Spinal cord (tissue), 10 donors: ENCODE measurements around the gene ARRB2. TPM values are rescaled to one million over a fixed set of nuclear protein-coding genes. Genes with fewer than 3 reads are reported as not detected.
"Not testable (repeated sequence)": the region's sequence is repeated elsewhere in the genome, so short reads cannot be mapped to it uniquely, and the experiment has no call there.

Source experiments
- DNase-seq, 6 donors: peaks; one replicate each; pipeline versions ENCODE4 v3.0.0 to v3.0.0-alpha.2; 2013 to 2015; ENCODE audit warnings: low spot score in 6 of 6, low read depth in 4 of 6
- H3K27ac ChIP-seq: one replicate; pipeline ENCODE4 v1.5.1; 2013; ENCODE audit warnings: low read depth, low read length, control low read depth
- H3K27me3 ChIP-seq: one replicate; pipeline ENCODE4 v1.6.1; 2013; ENCODE audit warnings: low read length; ENCODE audit not compliant: control insufficient read depth, insufficient read depth
- H3K36me3 ChIP-seq: one replicate; pipeline ENCODE4 v1.6.1; 2013; ENCODE audit warnings: low read length; ENCODE audit not compliant: control insufficient read depth, insufficient read depth
- H3K4me1 ChIP-seq: one replicate; pipeline ENCODE4 v1.6.1; 2013; ENCODE audit warnings: low read length; ENCODE audit not compliant: control insufficient read depth, insufficient read depth
- H3K4me3 ChIP-seq: one replicate; pipeline ENCODE4 v1.5.1; 2013; ENCODE audit warnings: low read depth, low read length, control low read depth
- H3K9me3 ChIP-seq: one replicate; pipeline ENCODE4 v1.6.1; 2013; ENCODE audit warnings: low read length; ENCODE audit not compliant: control insufficient read depth, insufficient read depth
- WGBS: methylation state at CpG from one replicate; pipeline ENCODE4 v1.1.5; 2013; ENCODE audit warnings: missing lambda C conversion rate; ENCODE audit not compliant: insufficient coverage; 5-methylcytosine and 5-hydroxymethylcytosine counted together
- polyA plus RNA-seq, 2 donors: library from polyadenylated mRNA; unstranded; fragments of 120-200 nt; gene quantifications; one replicate each; pipeline ENCODE4 v1.2.1, GENCODE V29; 2013; ENCODE audit not compliant: insufficient read length in 2 of 2
- total RNA-seq, 2 donors: library from RNA; depleted of rRNA in 1 of 2; stranded (reverse); fragments of 120-200 nt in 1 of 2; fragments of >200 nt in 1 of 2; gene quantifications; one replicate each; pipeline versions ENCODE4 v1.2.3 to v1.2.4, GENCODE V29; 2013 to 2014
- donor health status: healthy.

Gene ARRB2
- total and polyA plus RNA-seq, 4 donors = 21.2 to 105 (median 66.5) TPM

DNA sequence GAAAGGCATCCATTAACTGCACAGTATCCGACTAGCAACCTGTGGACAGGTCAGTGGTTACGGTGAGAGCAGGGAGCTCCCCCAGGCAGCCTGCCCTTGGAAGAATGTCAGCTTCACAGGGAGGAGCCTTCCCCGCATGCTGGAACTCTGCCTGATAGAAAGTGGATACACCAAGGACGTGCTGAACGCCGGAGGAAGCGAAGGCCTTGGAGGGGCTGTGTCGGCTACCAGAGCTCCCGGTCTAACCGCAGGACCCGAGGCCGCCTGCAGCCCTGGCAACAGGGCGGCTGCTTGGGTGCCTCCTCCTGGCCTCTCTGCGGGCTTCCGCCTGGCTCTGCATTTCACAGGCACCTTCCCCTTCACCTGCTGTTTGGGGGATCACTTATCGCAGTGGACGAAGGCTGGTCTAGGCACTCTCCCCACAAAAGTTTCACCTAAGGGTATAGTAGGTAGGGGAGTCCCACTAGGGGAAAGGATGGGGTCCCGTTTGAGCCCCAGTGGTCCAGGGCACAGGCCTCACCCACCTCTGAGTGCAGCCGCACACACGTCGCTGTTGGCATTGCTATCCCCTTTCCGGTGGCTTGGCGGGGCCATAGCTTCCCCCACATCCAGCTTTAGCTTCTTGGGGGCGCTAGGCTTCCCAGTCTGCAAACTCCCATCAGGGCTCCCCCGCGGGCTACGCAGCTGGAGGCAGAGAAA lies 36.3 kb upstream of the ARRB2 start:
- Histone ChIP-seq H3K27ac (no peak overlapping the region), H3K4me1 (no peaks in the 10 kb centered on the region), H3K9me3 (no peaks in the 10 kb centered on the region), H3K36me3 (peaks cover 74% of the 10 kb centered on the region), H3K4me3 (no peak overlapping the region), H3K27me3 (no peaks in the 10 kb centered on the region)
- WGBS = 93% methylated on average over 25 of the region's 27 CpGs
- no peak for DNase-seq

- Histone ChIP-seq H3K27ac (no peak overlapping the region), H3K9me3 (no peaks in the 10 kb centered on the region), H3K4me1 (no peaks in the 10 kb centered on the region), H3K4me3 (no peak overlapping the region), H3K27me3 (no peaks in the 10 kb centered on the region), H3K36me3 (peaks cover 75% of the 10 kb centered on the region)
- DNase-seq = no peak
- 98% methylated on average over 5 of the region's 8 CpGs for WGBS
Measured at GRCh38 chr17:4674685-4674998, 35.8 kb upstream of the ARRB2 start.

- no peak overlapping the region for H3K4me3 ChIP-seq
- no peak overlapping the region for H3K27ac ChIP-seq
- H3K4me1 ChIP-seq = no peaks in the 10 kb centered on the region
- no peaks in the 10 kb centered on the region for H3K9me3 ChIP-seq
- peaks cover 83% of the 10 kb centered on the region for H3K36me3 ChIP-seq
- H3K27me3 ChIP-seq = no peaks in the 10 kb centered on the region
- no peak for DNase-seq
- WGBS = 98% methylated on average over 10 of the region's 10 CpGs
Measured at GRCh38 chr17:4675791-4676190, 34.6 kb upstream of the ARRB2 start.

DNA sequence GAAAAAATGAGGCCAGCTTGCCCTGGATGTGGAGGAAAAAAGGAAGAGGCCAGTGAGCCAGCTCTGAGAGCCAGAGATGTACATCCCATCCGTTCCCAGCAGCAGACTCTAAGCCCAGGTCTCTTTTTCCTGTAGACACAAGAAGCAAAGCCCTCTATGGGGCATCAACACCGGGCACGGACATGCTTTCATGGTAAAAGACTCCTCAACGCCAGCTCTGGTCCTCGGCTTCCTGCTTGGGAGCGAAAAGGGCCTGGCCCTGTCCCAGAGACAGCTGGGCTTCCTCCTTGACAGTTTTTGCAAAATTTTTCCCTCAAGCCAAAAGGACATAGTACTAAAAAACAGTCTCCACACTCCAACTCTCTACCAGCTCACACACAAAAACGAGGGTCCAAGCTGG lies 33.6 kb upstream of the ARRB2 start:
- over 99% methylated on average over 7 of the region's 7 CpGs for WGBS
- Histone ChIP-seq H3K27me3 (no peaks in the 10 kb centered on the region), H3K4me3 (no peak overlapping the region), H3K4me1 (no peaks in the 10 kb centered on the region), H3K27ac (no peak overlapping the region), H3K9me3 (no peaks in the 10 kb centered on the region), H3K36me3 (peaks cover 84% of the 10 kb centered on the region)
- DNase-seq = no peak

DNA sequence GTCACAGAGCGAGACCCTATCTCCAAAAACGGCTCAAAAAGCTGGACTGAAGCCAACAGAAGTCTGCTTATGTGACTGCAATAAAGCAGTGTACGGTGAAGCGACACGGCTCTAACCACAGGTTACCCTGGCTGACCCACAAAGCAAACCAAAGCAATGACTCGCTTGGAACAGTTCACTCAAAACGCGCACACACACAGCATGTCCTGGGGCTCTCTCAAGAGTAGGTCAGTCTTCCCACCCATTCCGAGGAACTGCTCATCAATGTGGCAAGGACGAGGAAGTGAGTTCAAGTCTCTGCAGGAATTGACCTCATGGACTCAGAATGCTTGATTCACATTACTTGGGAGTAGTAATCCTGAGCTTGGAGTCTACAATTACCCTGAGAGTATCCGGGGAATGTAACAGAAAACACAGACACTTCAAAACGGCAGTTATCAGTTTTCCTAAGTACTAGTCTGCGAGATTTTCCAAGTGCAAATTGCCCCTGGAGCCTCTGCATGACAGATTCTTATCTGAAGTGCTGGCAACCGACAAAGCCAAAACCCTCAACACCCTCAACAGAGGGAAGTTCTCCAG lies 31.9 kb upstream of the ARRB2 start:
- 83% methylated on average over 12 of the region's 14 CpGs for WGBS
- DNase-seq = no peak
- Histone ChIP-seq H3K36me3 (peaks cover 83% of the 10 kb centered on the region), H3K9me3 (no peaks in the 10 kb centered on the region), H3K4me1 (no peaks in the 10 kb centered on the region), H3K27ac (no peak overlapping the region), H3K27me3 (no peaks in the 10 kb centered on the region), H3K4me3 (no peak overlapping the region)

DNA sequence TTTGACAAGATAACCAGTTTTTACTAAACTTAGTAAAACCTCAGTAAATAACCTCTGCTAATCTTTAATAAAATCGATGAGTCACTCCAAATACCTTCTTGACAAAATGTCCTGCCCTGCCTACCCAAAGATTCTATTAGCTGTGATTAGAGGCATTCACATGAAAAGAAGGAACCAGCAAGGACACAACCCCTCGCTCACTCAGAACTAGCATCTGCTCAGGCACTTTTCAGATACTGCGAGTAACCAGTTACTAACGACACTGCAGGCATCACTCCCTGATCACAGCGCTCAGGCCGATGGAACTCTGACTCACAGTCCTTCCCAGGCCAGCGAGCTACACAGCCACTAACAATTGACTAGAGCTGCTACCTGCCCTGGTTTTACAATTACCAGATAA lies 30.8 kb upstream of the ARRB2 start:
- DNase-seq = no peak
- WGBS = 92% methylated on average over 7 of the region's 7 CpGs
- H3K4me3 ChIP-seq = no peak overlapping the region
- no peak overlapping the region for H3K27ac ChIP-seq
- H3K9me3 ChIP-seq = no peaks in the 10 kb centered on the region
- peaks cover 75% of the 10 kb centered on the region for H3K36me3 ChIP-seq
- H3K4me1 ChIP-seq = no peaks in the 10 kb centered on the region
- H3K27me3 ChIP-seq = no peaks in the 10 kb centered on the region

DNA sequence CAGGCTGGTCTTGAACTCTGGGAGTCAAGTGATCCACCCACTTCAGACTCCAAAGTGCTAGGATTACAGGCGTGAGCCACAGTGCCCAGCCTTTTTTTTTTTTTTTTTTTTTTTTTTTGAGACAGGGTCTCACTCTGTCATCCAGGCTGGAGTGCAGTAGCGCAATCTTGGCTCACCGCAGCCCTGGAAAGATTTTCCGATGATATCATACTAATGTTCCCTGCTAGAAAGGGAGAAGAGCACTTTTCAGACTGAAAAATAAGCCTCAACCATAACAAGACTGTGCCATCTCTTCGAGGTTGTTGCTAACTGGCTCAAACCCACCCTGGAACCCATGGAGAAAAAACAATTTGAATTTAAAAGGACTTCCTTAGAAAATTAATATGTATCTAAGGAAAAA lies 26.7 kb upstream of the ARRB2 start:
- H3K9me3 ChIP-seq, H3K27me3 ChIP-seq, H3K27ac ChIP-seq, H3K4me3 ChIP-seq, DNase-seq, H3K4me1 ChIP-seq: not testable (repeated sequence)
- 100% methylated on average over 3 of the region's 5 CpGs for WGBS
- peaks cover 62% of the 10 kb centered on the region for H3K36me3 ChIP-seq

- not testable (repeated sequence) for DNase-seq, H3K4me3 ChIP-seq, H3K9me3 ChIP-seq, H3K4me1 ChIP-seq, H3K27ac ChIP-seq, H3K27me3 ChIP-seq
- peaks cover 39% of the 10 kb centered on the region for H3K36me3 ChIP-seq
- 93% methylated on average over 3 of the region's 12 CpGs for WGBS
Measured at GRCh38 chr17:4689872-4690271, 20.6 kb upstream of the ARRB2 start.

DNA sequence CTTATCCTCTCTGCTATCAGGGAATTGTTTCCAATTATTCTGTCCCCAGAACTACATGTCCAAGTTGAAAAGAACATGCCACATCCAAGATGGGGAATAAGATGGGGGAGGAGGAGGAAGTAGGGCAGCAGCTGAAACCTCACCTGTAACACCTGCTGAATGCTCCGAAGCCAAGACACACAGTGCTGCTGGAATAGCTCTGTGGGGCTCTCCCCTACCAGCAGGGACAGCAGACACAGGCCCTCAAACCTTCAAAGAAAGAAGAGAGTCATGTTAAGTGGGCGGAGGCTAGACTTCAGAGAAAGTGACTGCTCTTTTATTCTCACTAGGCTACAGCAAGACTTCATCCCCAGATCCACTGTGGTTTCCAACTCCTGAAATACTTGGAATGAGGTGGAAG lies 19.7 kb upstream of the ARRB2 start:
- WGBS = 100% methylated on average over 1 of the region's 2 CpGs
- Histone ChIP-seq H3K9me3 (no peaks in the 10 kb centered on the region), H3K27ac (no peak overlapping the region), H3K36me3 (peaks cover 33% of the 10 kb centered on the region), H3K4me1 (no peaks in the 10 kb centered on the region), H3K27me3 (no peaks in the 10 kb centered on the region), H3K4me3 (no peak overlapping the region)
- no peak for DNase-seq

- Histone ChIP-seq H3K4me3 (no peak overlapping the region), H3K27me3 (no peaks in the 10 kb centered on the region), H3K27ac (no peak overlapping the region), H3K9me3 (no peaks in the 10 kb centered on the region), H3K36me3 (peaks cover 24% of the 10 kb centered on the region), H3K4me1 (no peaks in the 10 kb centered on the region)
- WGBS = 25% methylated on average over 2 of the region's 8 CpGs
- no peak for DNase-seq
Measured at GRCh38 chr17:4691686-4692085, 18.7 kb upstream of the ARRB2 start.
